Measurements from ENCODE around the gene ZBTB17. TPM values are rescaled to one million over a fixed set of nuclear protein-coding genes. Genes with fewer than 3 reads are reported as not detected.

The ZBTB17 gene
- total RNA-seq, 2 donors from 2014 or later = 28.2 to 50.8 TPM

- DNase-seq (ENCODE audit: low spot score) = no peak
- Histone ChIP-seq H3K9me3 (no peaks in the 10 kb centered on the region), H3K4me3 (no peak overlapping the region), H3K4me1 (replicated peaks) (no peaks in the 10 kb centered on the region), H3K36me3 (peaks cover 13 to 32% of the 10 kb centered on the region in 2 donors), H3K27me3 (replicated peaks; ENCODE audit: insufficient read depth) (no peaks in the 10 kb centered on the region), H3K27ac (no peak overlapping the region)
- 88% methylated on average over 13 of the region's 13 CpGs for WGBS
- intact Hi-C loops (cut with DNase I) = no loop called here
- TF ChIP-seq CTCF (IDR thresholded peaks at IDR 0.05) = no peak
- TF ChIP-seq POLR2AphosphoS5 (IDR thresholded peaks at IDR 0.05) = no peak
- TF ChIP-seq POLR2A (IDR thresholded peaks at IDR 0.05) = no peak
Observed at GRCh38 chr1:15941044-15941840, 34.7 kb downstream of the ZBTB17 start.

DNA sequence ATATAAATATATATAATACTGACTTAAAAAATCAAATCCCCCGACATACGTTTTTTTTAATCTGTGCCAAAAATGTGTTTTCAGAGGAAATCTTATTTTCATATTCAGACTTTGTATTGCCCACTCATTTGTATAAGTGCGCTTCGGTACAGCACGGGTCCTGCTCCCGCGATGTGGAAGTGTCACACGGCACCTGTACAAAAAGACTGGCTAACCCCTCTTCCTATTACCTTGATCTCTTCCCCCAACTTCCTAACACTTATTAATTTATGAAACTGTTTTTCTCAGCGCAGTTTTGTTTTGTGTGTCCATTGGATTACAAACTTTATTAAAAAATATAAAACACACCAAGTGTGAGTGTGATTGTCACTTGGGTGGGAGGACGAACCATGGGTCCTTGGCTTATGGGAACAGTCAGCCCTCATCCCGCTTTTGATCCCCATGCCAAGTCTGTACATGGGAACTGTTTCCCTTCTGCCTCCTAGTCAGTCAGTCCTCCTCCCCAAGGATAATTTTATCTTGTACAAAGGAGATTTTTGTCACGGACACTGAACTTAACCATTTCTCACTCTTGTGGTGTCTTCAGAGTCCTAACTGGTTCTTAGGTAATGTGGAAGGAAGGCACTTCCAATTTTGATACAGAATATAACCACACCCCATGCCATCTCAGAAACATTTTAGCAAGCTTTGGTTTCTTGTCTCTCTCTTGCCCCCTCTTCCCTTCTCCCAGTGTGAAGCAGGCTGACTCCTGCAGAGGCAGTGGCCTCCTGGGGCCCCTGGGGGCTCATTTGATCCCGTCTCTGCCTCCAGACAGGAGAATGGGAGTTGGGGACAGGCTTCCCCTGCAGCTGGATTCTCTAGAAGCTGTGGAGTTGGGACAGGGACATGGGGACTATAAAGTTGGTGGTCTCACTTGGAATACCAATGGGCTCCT lies 35.5 kb downstream of the ZBTB17 start:
- H3K4me3 ChIP-seq = no peak overlapping the region
- no peak overlapping the region for H3K27ac ChIP-seq
- intact Hi-C loops (cut with DNase I) = no loop called here
- DNase-seq (ENCODE audit: low spot score) = no peak
- no peaks in the 10 kb centered on the region for H3K27me3 ChIP-seq (replicated peaks; ENCODE audit: insufficient read depth)
- H3K36me3 ChIP-seq = peaks cover 16 to 32% of the 10 kb centered on the region in 2 donors
- no peaks in the 10 kb centered on the region for H3K4me1 ChIP-seq (replicated peaks)
- WGBS = 94% methylated on average over 13 of the region's 13 CpGs
- TF ChIP-seq CTCF (IDR thresholded peaks at IDR 0.05) = no peak
- no peaks in the 10 kb centered on the region for H3K9me3 ChIP-seq

GRCh38 chr1:15939181-15940109 lies 36.5 kb downstream of the ZBTB17 start:
- Histone ChIP-seq H3K9me3 (no peaks in the 10 kb centered on the region), H3K27me3 (replicated peaks; ENCODE audit: insufficient read depth) (no peaks in the 10 kb centered on the region), H3K27ac (peak overlapping the region; percentile 34 to 56), H3K36me3 (peaks cover 12 to 29% of the 10 kb centered on the region in 2 donors), H3K4me3 (no peak overlapping the region), H3K4me1 (replicated peaks) (no peaks in the 10 kb centered on the region)
- DNase-seq (ENCODE audit: low spot score) = peak; percentile 59
- intact Hi-C loops (cut with DNase I) = no loop called here
- WGBS = 39% methylated on average over 17 of the region's 17 CpGs
- TF ChIP-seq POLR2A (IDR thresholded peaks at IDR 0.05) (no peak), CTCF (IDR thresholded peaks at IDR 0.05) (no peak), POLR2AphosphoS5 (IDR thresholded peaks at IDR 0.05) (peak; percentile 60)

DNA sequence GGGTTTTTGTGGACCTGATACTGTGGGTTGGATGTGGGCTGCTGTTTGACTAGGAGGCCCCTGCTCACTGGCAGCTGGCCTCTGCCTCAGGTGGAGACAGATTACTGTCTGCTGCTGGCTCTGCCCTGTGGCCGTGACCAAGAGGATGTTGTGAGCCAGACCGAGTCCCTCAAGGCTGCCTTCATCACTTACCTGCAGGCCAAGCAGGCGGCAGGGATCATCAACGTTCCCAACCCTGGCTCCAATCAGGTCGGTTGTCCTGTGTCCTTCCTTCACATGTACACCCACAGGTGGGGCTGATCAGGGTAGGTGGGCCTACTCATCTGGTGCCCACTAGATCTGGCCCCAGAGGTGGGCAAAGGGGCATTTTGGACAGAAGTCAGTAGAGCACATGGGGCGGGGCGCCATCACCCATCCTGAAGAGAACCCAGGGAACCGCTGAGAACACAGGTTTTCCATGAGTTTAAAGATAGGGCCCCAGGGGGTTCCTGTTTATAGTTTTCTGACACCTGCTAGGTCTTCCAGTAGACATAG lies 37.2 kb downstream of the ZBTB17 start:
- no peaks in the 10 kb centered on the region for H3K27me3 ChIP-seq (replicated peaks; ENCODE audit: insufficient read depth)
- WGBS = 85% methylated on average over 8 of the region's 8 CpGs
- intact Hi-C loops (cut with DNase I) = no loop called here
- H3K4me1 ChIP-seq (replicated peaks) = no peaks in the 10 kb centered on the region
- H3K36me3 ChIP-seq = peaks cover 9 to 21% of the 10 kb centered on the region in 2 donors
- no peak for DNase-seq (ENCODE audit: low spot score)
- no peak overlapping the region for H3K4me3 ChIP-seq
- H3K27ac ChIP-seq = peak overlapping the region; percentile 34 to 56
- no peaks in the 10 kb centered on the region for H3K9me3 ChIP-seq
- TF ChIP-seq POLR2AphosphoS5 (IDR thresholded peaks at IDR 0.05) = no peak
- no peak for TF ChIP-seq CTCF (IDR thresholded peaks at IDR 0.05)
- TF ChIP-seq POLR2A (IDR thresholded peaks at IDR 0.05) = no peak

Measured in prostate gland (tissue), 2 donors.